ENCODE data around the gene SLC6A8.
"Not testable (repeated sequence)": the region's sequence is repeated elsewhere in the genome, so short reads cannot be mapped to it uniquely, and the experiment has no call there.

The SLC6A8 gene

GRCh38 chrX:153707406-153707805 lies 19.7 kb downstream of the SLC6A8 start:
- no peak for DNase-seq (ENCODE audit: low read depth in 2 of 2)

- peak in 1 of 2 donors; percentile 29 for DNase-seq (ENCODE audit: low read depth in 2 of 2)
These were observed 20.7 kb downstream of the SLC6A8 start for GRCh38 chrX:153708415-153708814.

- DNase-seq (ENCODE audit: low read depth in 2 of 2): no peak
These were observed 22.3 kb downstream of the SLC6A8 start for GRCh38 chrX:153709726-153710674.

DNA sequence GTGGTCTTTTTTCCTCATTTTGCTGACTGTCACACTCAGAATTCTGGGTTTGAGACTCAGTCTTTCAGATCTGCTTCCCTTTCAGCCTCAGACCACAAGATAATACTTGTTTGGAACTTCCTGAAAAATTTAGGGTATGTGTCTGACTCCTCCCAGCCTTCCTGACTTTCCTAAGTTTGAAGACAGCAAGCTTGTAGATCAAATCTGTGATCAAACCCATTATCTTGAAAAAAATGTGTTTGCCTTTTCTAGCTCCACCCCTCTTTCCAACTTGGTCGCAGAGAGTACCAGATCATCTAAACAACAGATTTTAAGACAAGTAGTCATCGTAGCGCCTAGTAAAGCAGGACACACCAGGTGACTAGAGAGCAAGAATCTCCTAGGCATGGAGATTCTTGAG lies 26.5 kb downstream of the SLC6A8 start:
- no peak for DNase-seq (ENCODE audit: low read depth in 2 of 2)

- no peak for DNase-seq (ENCODE audit: low read depth in 2 of 2)
These were observed 29.7 kb downstream of the SLC6A8 start for GRCh38 chrX:153717445-153717844.

DNA sequence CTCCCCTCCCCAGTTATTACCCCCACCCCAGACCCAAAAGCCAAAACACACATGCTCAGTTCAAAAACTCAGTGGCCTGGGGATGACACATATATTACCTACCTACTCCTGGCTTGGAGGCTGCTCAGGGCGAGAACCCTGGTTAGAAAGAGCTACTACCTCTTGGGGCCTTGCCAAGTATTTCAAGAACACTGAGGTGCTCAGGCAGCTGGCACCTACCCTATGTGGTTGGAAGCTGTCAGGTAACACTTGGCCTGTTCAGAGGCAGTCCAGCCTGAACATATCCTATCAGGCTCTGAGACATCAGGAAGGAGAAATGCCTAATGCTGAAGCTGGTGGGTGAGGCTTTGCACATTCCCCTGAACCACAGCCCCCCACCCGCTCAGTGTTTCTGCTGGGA lies 31.5 kb downstream of the SLC6A8 start:
- DNase-seq (ENCODE audit: low read depth in 2 of 2): no peak

GRCh38 chrX:153719701-153720100 lies 32.0 kb downstream of the SLC6A8 start:
- DNase-seq (ENCODE audit: low read depth in 2 of 2): no peak

DNA sequence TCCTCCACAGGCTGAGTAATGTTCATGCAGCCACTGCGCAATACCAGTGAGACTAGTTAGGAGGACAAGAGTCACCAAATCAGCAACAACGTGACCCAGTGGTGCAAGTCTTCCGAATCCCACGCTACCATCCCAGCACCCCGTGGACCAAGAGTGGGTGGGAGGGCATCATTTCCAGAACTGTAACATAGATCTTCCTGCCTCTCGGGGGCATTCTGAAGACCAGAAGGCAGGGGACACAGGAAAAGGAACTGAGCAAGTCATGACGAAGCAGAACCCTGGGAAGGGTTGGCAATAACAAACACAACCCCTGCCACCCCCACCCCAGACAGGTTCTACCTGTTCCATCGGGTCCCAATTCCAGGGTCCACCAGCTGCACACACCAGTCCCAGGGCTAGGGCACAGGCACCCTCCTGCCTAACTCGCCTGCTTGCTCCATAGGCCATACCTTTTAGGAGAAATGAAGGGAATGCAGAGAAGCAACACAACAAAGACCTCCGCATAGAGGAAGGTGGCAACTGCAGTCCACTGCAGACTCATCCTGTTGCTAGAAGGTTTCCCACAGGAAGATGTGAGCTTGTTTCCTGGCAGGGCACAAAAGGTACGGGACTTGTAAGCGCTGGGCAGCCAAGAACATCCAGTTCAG lies 35.1 kb downstream of the SLC6A8 start:
- DNase-seq (ENCODE audit: low read depth in 2 of 2): no peak

GRCh38 chrX:153723351-153724251 lies 35.9 kb downstream of the SLC6A8 start:
- peak in 1 of 2 donors; percentile 49 for DNase-seq (ENCODE audit: low read depth in 2 of 2)

DNA sequence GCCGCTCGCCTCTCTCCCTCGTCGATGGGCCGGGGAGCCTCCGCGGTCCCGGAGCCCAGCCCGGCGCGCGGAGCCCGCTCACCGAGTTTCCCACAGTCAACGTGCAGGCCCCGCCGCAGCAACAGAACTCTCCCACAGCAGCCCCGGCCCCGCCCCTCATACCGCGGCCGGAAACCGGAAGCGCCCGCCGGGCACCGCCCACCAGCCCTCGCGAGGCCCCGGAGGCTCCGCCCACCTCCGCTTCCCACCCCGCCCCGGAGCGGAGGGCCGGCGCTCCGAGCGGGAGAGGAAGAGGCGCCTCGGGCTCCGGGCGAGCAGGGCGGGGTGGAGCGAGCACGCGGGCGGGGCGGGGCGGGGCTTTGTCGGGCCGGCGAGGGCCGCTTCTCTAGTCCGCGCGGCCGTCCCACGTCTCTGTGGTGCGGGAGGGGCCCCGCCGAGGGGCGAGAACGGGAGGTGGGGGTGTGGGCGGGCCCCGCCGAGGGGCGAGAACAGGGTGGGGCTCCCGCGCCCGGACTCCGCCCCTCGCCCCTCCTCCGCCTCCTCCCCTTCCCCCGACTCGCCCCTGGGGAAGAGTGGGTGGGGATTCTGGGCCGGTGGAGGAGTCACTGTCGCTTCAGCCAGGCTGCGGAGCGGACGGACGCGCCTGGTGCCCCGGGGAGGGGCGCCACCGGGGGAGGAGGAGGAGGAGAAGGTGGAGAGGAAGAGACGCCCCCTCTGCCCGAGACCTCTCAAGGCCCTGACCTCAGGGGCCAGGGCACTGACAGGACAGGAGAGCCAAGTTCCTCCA lies 36.7 kb downstream of the SLC6A8 start, which contains the start of the genes ABCD1 and BCAP31:
Gene ABCD1 (plus strand): TSS at position 605 of the 787 bp plus-strand sequence. CDS start 411 bp downstream, outside the sequence.
Gene BCAP31 (minus strand): TSS at position 136 of the 787 bp plus-strand sequence. CDS start 1,143 bp downstream, outside the sequence.
- peak; percentile 75 to 84 for DNase-seq (ENCODE audit: low read depth in 2 of 2)

- no peak for DNase-seq (ENCODE audit: low read depth in 2 of 2)
These were observed 37.5 kb downstream of the SLC6A8 start for GRCh38 chrX:153725039-153725831.

DNA sequence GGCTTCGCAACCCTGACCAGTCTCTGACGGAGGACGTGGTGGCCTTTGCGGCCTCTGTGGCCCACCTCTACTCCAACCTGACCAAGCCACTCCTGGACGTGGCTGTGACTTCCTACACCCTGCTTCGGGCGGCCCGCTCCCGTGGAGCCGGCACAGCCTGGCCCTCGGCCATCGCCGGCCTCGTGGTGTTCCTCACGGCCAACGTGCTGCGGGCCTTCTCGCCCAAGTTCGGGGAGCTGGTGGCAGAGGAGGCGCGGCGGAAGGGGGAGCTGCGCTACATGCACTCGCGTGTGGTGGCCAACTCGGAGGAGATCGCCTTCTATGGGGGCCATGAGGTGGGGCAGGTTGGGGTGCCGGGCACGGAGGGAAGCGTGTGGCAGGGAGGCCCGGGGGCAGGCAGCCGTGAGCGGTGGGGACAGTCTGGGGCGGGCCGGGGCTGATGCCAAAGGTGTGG lies 38.1 kb downstream of the SLC6A8 start:
- no peak for DNase-seq (ENCODE audit: low read depth in 2 of 2)

- DNase-seq (ENCODE audit: low read depth in 2 of 2): no peak
These were observed 38.8 kb downstream of the SLC6A8 start for GRCh38 chrX:153726286-153727122.

GRCh38 chrX:153727123-153727931 lies 39.6 kb downstream of the SLC6A8 start:
- DNase-seq (ENCODE audit: low read depth in 2 of 2): no peak

- DNase-seq (ENCODE audit: low read depth in 2 of 2): no peak
These were observed 40.4 kb downstream of the SLC6A8 start for GRCh38 chrX:153728095-153728494.

DNA sequence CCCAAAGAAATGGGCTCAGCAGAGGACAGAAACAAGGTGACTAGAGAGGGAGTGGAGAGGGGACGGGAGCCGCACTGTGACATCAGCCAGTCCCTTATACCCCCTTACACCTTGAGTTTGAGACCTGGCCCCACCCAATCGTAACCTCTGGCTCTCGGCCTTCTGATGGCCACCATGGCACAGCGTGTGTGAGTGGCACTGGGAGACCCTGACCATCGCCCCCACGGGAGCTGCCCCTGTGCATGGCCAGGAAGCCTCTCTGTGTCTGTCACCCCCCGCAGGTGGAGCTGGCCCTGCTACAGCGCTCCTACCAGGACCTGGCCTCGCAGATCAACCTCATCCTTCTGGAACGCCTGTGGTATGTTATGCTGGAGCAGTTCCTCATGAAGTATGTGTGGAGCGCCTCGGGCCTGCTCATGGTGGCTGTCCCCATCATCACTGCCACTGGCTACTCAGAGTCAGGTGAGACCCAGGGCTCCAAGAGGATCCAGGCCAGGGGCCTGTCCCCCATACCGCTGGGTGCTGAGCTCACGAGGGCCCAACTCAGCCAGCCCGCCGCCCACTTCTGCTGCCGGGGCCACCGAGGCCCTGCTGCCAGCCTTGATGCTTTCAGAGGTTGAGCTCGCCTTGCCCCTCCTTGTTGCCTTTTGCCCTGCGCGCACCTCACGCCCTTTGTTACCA lies 41.4 kb downstream of the SLC6A8 start:
- DNase-seq (ENCODE audit: low read depth in 2 of 2): no peak

DNA sequence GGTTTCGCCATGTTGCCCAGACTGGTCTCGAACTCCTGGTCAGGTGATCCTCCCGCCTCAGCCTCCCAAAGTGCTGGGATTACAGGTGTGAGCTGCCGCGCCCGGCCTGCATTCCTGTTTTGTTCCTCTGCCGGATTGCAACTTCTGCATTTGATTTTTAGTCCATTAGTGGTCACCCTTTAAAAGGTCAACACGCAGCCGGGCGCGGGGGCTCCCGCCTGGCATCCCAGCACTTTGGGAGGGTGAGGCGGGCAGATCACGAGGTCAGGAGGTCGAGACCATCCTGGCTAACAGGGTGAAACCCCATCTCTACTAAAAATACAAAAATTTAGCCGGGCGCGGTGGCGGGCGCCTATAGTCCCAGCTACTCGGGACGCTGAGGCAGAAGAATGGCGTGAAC lies 42.4 kb downstream of the SLC6A8 start:
- DNase-seq (ENCODE audit: low read depth in 2 of 2): not testable (repeated sequence)
